HepG2 (cell line): ENCODE measurements around the gene C1QBP. TPM values are rescaled to one million over a fixed set of nuclear protein-coding genes. Genes with fewer than 3 reads are reported as not detected.

Experiments
- BRF2 ChIP-seq: sonication (generic); formaldehyde crosslinking; IDR thresholded peaks from 2 replicates; pipeline ENCODE4 v1.8.1; 2022; ENCODE audit warnings: mild to moderate bottlenecking, missing genetic modification reagents
- DRAP1 ChIP-seq: IDR thresholded peaks from 2 replicates; pipeline ENCODE4 v1.6.1; 2016; ENCODE audit warnings: missing genetic modification reagents, missing compliant biosample characterization
- E2F5 ChIP-seq: sonication (generic); formaldehyde crosslinking; conservative IDR thresholded peaks from 2 replicates; pipeline ENCODE4 v1.4.0; 2020; ENCODE audit warnings: missing genetic modification reagents
- KLF16 ChIP-seq, 2 experiments: sonication (generic) in 1 of 2; formaldehyde crosslinking in 1 of 2; IDR thresholded peaks; 2 replicates each; pipeline versions ENCODE4 v1.6.1 to v1.8.0; 2016 to 2023; ENCODE audit warnings: missing genetic modification reagents in 2 of 2, missing compliant biosample characterization in 1 of 2
- LBX2 ChIP-seq: sonication (generic); formaldehyde crosslinking; IDR thresholded peaks from 2 replicates; pipeline ENCODE4 v1.5.0; 2020; ENCODE audit warnings: missing genetic modification reagents, mild to moderate bottlenecking, borderline replicate concordance
- NFKB2 ChIP-seq: sonication (generic); formaldehyde crosslinking; IDR thresholded peaks from 2 replicates; pipeline ENCODE4 v1.4.0; 2020; ENCODE audit warnings: missing genetic modification reagents, borderline replicate concordance
- PRDM15 ChIP-seq: sonication (generic); formaldehyde crosslinking; IDR thresholded peaks from 2 replicates; pipeline ENCODE4 v1.4.0; 2020; ENCODE audit warnings: missing genetic modification reagents
- REST ChIP-seq, 2 experiments: IDR thresholded peaks; 2 replicates each; pipeline ENCODE4 v1.6.1; 2011 to 2012; ENCODE audit warnings: low read length in 2 of 2, borderline replicate concordance in 1 of 2, low read depth in 1 of 2, mild to moderate bottlenecking in 1 of 2, moderate library complexity in 1 of 2
- ZBTB34 ChIP-seq: sonication (generic); formaldehyde crosslinking; IDR thresholded peaks from 2 replicates; pipeline ENCODE4 v1.8.0; 2022; ENCODE audit warnings: mild to moderate bottlenecking, missing genetic modification reagents
- ZNF784 ChIP-seq: sonication (generic); formaldehyde crosslinking; IDR thresholded peaks from 2 replicates; pipeline ENCODE4 v1.5.1; 2020; ENCODE audit warnings: missing genetic modification reagents, mild to moderate bottlenecking, borderline replicate concordance
- ZNF800 ChIP-seq: sonication (generic); formaldehyde crosslinking; IDR thresholded peaks from 2 replicates; pipeline ENCODE4 v1.4.0; 2020; ENCODE audit warnings: missing genetic modification reagents
- polyA plus RNA-seq, 8 experiments: library from polyadenylated mRNA; depleted of rRNA in 3 of 8; stranded (reverse) in 7 of 8; unstranded in 1 of 8; fragments of >200 nt; fragmentation: Illumina TruSeq in 4 of 8; extraction: Trizol in 4 of 8; gene quantifications; 2 replicates each; pipeline versions ENCODE4 v1.2.1 to v1.2.3, GENCODE V29; 2011 to 2016; ENCODE audit warnings: low read depth in 4 of 8, missing spikeins in 1 of 8, mixed read lengths in 1 of 8; ENCODE audit not compliant: insufficient read depth in 1 of 8
- total RNA-seq, 5 experiments: library from RNA; depleted of rRNA; stranded (reverse); fragments of >200 nt; fragmentation: Illumina TruSeq; extraction: Trizol; gene quantifications; 2 replicates each; pipeline ENCODE4 v1.2.3, GENCODE V29; 2016; ENCODE audit warnings: low read depth in 1 of 5

Gene C1QBP
- total and polyA plus RNA-seq, 2 of the 13 experiments (the other 11 are each of a cell fraction or from before 2014, with no cell fraction given), result 219 to 680 TPM

- TF ChIP-seq E2F5 (CRISPR knock-in tag) (no peak), NFKB2 (no peak), ZBTB34 (CRISPR knock-in tag) (no peak), PRDM15 (CRISPR knock-in tag) (no peak), KLF16 (CRISPR knock-in tag; IDR thresholded peaks at IDR 0.05) (peak in 1 of 2 experiments; percentile 13; a peak in 1 of 4 replicates), LBX2 (CRISPR knock-in tag) (no peak), DRAP1 (CRISPR knock-in tag) (no peak), REST (IDR thresholded peaks at IDR 0.05; ENCODE audit: borderline replicate concordance in 1 of 2, low read depth in 1 of 2, low read length in 2 of 2) (no peak), BRF2 (CRISPR knock-in tag) (no peak), ZNF784 (no peak), ZNF800 (no peak)
Measured at GRCh38 chr17:5464717-5465507, 26.0 kb upstream of the C1QBP start (continued).
